HG03139 (cell line): Measurements from ENCODE around the gene TBC1D2B.
"Not testable (repeated sequence)": the region's sequence is repeated elsewhere in the genome, so short reads cannot be mapped to it uniquely, and the experiment has no call there.

Experiments
- ATAC-seq: cut with Tn5 transposase; IDR thresholded peaks from one replicate; pipeline ENCODE4 v1.9.1; 2021; ENCODE audit not compliant: unreplicated experiment

The TBC1D2B gene

DNA sequence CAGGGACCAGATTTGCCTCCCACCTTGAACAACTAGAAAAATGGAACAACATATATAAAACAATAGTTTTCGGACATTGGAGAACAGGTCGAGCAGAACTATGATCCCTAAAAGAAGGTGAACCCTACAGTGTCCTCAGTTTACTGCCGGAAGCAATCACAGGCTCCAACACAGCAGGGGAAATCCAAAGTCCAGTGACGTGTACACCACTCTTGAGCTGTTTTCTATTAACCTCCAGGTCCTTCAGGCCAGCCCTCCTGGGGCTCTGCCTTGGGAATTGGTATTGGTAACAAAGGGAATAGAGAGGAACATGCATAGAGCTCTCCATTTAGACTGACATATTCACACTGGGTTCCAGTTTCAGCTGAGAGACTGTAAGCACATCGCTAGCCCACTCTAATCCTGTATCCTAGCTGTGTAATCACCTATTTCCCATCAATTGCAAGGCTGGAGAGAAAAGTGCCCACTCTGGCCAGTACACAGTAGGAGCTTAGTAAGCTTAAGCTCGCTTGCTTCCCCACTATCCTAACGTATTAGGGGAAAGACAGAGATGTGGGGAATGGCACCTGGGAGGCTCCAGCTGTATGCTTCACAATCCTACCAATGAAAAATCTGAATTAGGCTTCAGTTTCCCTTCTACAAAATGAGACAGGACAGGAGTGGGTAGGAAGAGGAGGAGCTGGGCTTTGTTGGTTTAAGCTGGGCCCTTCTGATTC lies 118.6 kb downstream of the TBC1D2B start:
- ATAC-seq = not testable (repeated sequence)

DNA sequence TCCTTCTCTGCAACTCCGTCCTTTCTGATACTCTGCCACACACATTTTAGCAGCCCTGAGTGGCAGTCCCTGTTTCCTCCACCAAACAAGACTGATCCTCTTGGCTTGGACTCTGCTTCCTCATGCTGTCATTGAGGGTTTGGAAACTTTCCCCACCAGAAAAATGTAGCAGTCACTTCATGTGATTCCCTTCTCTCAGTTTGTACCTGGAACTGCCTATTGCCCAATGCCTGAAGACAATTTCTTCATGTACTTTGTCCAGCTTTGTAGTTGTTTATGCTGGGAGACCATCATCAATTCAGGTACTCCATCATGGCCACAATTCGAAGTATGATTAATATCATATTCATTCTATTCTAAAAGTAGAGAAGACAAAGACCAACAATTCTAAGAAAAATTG lies 119.5 kb downstream of the TBC1D2B start:
- ATAC-seq = not testable (repeated sequence)

DNA sequence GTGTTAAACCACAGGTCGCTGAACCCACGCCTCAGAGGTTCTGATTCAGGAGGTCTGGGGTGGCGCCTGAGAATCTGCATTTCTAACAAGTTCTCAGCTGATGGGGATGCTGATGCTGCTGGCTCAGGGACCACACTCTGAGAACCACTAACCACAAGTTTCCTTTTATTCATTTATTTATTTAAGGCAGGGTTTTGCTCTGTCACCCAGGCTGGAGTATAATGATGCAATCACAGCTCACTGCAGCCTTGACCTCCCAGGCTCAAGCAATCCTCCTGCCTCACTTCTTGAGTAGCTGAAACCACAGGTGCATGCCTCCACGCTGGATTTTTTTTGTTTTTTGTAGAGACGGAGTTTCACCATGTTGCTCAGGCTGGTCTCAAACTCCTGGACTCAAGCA lies 123.6 kb downstream of the TBC1D2B start:
- not testable (repeated sequence) for ATAC-seq

DNA sequence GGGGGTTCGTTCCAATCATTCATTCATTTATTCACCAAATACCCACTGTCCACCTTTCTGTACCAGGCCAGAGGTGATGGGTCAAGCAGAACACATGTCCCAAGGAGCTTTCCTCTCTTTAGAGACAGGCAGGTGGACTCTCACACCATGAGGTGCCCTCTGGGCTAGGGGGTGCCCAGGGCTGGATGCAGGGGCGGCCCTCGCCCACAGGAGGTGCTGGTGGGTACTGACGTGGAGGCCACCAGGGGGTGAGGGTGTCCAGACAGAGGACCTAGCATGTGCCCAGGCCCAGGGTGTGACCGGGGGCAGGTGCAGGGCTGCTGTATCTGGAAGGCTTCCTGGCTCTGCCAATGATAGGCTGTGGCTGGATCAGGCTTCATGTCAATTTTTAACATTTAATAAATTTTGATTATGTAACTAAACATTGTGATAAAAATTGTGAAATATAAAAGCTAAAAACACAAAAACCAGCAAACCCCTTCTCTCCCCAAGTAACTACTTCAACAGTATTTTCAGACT lies 124.5 kb downstream of the TBC1D2B start:
- not testable (repeated sequence) for ATAC-seq

DNA sequence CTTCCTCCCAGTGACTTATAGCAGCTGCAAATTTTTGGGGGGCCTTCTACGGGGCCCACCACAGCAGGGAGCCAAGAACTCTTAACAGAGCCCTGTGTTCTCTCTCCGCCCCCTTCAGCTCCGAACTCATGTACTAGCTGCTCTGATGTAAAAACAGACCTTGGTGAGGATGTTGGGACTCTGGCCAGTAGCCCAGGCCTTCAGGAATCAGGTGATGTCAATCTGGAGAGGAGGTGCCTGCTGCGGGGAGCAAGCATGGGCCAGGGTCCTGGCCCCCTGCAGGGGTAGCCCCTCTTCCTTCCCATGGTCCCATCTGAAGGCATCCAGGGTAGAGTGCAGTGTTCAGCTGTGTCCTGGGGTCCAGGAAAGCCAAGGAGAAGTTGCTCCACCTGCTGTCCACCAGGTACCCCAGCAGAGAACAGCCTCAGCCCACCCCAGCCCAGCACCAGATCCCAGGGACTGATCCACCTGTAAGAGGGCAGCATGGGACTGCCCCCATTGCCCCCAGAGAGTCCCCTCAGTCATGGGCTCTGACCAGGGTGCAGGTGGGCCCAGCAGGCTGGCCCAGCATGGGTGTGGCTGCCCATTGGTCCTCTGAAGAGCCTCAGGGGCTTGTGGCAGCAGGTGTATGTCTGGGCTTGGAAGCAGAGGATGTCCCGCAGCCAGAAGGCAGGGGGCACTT lies 126.3 kb downstream of the TBC1D2B start:
- ATAC-seq = not testable (repeated sequence)

DNA sequence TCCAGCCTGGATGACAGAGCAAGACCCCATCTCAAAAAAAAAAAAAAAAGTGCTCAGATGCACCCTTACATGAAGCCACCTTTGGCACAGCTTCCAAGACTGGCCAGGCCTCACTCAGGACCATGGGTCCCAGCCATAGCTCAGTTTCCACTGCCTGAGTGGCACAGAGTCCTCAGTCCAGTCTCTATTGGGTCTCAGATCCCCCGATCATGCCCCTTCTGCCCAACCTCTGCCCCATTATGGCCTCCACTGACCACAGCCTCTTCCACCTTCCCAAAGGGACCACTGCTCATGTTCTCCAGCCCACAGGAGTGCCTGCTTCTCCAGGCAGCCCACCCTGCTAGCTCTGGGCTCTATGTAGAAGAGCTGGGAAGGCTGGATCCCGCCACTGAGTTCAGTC lies 127.0 kb downstream of the TBC1D2B start:
- ATAC-seq = not testable (repeated sequence)

DNA sequence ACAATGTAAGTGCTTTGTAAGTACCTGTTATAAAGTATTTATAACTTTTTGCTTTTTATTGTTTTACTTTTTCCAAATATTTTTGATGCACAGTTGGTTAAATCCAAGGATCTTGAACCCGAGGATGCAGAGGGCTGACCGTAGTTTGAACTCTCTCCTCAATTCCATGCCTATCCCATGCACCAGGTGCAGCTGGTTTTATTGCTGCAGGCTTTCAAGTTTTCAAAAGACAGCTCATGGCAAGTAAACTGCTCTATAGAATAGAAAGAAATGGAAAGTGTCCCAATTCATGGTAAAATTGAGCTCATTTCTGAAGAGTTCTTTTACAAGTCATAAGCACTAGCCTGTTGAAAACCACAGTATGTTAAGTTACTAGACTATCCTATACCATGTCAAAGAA lies 131.9 kb downstream of the TBC1D2B start:
- ATAC-seq = no peak
